ENCODE measurements around the gene DNAH2. TPM values are rescaled to one million over a fixed set of nuclear protein-coding genes. Genes with fewer than 3 reads are reported as not detected.
A peak's percentile ranks its signal among the peaks of the same experiment; 100 is the strongest.

Gene DNAH2
- total and polyA plus RNA-seq, 2 experiments from 2014 or later: 0.38 TPM; not detected in 1

DNA sequence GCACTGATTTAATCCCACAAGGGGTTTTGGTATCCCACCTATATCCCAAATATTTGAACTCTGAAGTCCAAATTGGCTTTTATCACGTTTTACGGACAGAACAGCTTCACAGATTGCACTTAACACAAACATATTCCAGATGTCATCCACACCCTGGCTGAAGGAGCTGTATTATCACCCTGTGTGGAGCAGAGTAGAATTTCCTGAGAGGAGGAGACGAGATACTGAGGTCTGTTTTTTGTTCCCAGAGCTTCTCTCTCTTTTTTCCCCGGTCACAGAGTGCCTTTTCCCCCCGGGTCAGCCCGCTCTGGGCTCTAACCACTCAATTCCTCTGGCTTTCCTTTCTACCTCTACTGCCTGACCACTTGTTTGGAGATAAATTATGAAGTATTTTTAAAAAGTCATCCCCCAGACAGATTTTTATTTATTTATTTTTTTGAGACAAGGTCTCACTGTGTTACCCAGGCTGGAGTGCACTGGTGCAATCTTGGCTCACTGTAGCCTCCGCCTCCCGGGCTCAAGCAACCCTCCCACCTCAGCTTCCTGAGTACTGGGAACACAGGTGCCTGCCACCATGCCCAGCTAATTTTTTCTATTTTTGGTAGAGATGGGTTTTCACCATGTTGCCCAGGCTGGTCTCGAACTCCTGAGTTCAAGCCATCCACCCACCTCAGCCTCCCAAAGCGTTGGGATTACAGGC is 30.7 kb downstream of the DNAH2 start:
- DNase-seq (ENCODE audit: low spot score) (no peak), ATAC-seq (no peak)
- Mint-ChIP-seq H3K36me3 (ENCODE audit: low read depth) (no peaks in the 10 kb centered on the region), H3K27me3 (ENCODE audit: insufficient read depth, low read depth, poor library complexity) (peaks cover 6% of the 10 kb centered on the region), H3K4me1 (no peaks in the 10 kb centered on the region), H3K27ac (no peak overlapping the region), H3K9me3 (no peaks in the 10 kb centered on the region), H3K4me3 (no peak overlapping the region)
- Histone ChIP-seq H3K36me3 (ENCODE audit: insufficient read depth) (no peaks in the 10 kb centered on the region), H3K27me3 (ENCODE audit: insufficient read depth) (no peaks in the 10 kb centered on the region), H3K4me1 (ENCODE audit: insufficient read depth) (no peaks in the 10 kb centered on the region), H3K9me2 (ENCODE audit: insufficient read depth) (no peaks in the 10 kb centered on the region), H3K79me2 (replicated peaks; ENCODE audit: insufficient read depth) (no peaks in the 10 kb centered on the region), H3F3A (replicated peaks; ENCODE audit: low read depth) (no peaks in the 10 kb centered on the region), H3K27ac (ENCODE audit: low read depth) (no peak overlapping the region), H2AFZ (peak overlapping the region; percentile 24; the same call in 1 of the 2 replicates), H4K20me1 (replicated peaks; ENCODE audit: insufficient read depth) (peaks cover 4% of the 10 kb centered on the region; the same call in 1 of the 2 replicates), H3K4me3 (no peak overlapping the region), H3K4me2 (no peak overlapping the region)
- TF ChIP-seq JUNB (IDR thresholded peaks at IDR 0.05; ENCODE audit: unreplicated experiment) (no peak), ZNF462 (CRISPR knock-in tag; IDR thresholded peaks at IDR 0.05) (no peak), NANOG (IDR thresholded peaks at IDR 0.05; ENCODE audit: borderline replicate concordance) (no peak), ZNF114 (CRISPR knock-in tag; IDR thresholded peaks at IDR 0.05) (no peak), CREB1 (CRISPR knock-in tag; IDR thresholded peaks at IDR 0.05; ENCODE audit: low read depth) (no peak), CTCF (conservative IDR thresholded peaks at IDR 0.05; ENCODE audit: low read depth in 2 of 2) (no peak), EZH2phosphoT487 (IDR thresholded peaks at IDR 0.05; ENCODE audit: unreplicated experiment) (no peak), POLR2AphosphoS5 (IDR thresholded peaks at IDR 0.05; ENCODE audit: low read depth) (no peak), ETS1 (IDR thresholded peaks at IDR 0.05) (no peak), STAT1 (IDR thresholded peaks at IDR 0.05; ENCODE audit: unreplicated experiment) (no peak), EZH2 (IDR thresholded peaks at IDR 0.05; ENCODE audit: low read depth, unreplicated experiment) (no peak), ZNF331 (CRISPR knock-in tag; IDR thresholded peaks at IDR 0.05; ENCODE audit: low read depth) (no peak)
- TF ChIP-seq, protein P1, sequence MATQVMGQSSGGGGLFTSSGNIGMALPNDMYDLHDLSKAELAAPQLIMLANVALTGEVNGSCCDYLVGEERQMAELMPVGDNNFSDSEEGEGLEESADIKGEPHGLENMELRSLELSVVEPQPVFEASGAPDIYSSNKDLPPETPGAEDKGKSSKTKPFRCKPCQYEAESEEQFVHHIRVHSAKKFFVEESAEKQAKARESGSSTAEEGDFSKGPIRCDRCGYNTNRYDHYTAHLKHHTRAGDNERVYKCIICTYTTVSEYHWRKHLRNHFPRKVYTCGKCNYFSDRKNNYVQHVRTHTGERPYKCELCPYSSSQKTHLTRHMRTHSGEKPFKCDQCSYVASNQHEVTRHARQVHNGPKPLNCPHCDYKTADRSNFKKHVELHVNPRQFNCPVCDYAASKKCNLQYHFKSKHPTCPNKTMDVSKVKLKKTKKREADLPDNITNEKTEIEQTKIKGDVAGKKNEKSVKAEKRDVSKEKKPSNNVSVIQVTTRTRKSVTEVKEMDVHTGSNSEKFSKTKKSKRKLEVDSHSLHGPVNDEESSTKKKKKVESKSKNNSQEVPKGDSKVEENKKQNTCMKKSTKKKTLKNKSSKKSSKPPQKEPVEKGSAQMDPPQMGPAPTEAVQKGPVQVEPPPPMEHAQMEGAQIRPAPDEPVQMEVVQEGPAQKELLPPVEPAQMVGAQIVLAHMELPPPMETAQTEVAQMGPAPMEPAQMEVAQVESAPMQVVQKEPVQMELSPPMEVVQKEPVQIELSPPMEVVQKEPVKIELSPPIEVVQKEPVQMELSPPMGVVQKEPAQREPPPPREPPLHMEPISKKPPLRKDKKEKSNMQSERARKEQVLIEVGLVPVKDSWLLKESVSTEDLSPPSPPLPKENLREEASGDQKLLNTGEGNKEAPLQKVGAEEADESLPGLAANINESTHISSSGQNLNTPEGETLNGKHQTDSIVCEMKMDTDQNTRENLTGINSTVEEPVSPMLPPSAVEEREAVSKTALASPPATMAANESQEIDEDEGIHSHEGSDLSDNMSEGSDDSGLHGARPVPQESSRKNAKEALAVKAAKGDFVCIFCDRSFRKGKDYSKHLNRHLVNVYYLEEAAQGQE (IDR thresholded peaks at IDR 0.05; ENCODE audit: unreplicated experiment): no peak

Data from GM23338 (cell line).